K562 (cell line): ENCODE data around the gene PRRC2B.

Experiments used
- POLR2A ChIP-seq: fragments of 450-650 bp; conservative IDR thresholded peaks from 2 replicates; pipeline ENCODE4 v1.6.1; 2016
- SRSF1 ChIP-seq: fragments of 200-400 bp; formaldehyde crosslinking; IDR thresholded peaks from 2 replicates; pipeline ENCODE4 v1.6.1; 2017; ENCODE audit warnings: mild to moderate bottlenecking, low read depth, low read length, moderate library complexity
- YY1 ChIP-seq, 3 experiments: IDR thresholded peaks; 2 replicates each; pipeline ENCODE4 v1.6.1; 2011; ENCODE audit warnings: low read length in 2 of 3, mild to moderate bottlenecking in 2 of 3, moderate library complexity in 2 of 3, borderline replicate concordance in 1 of 3, control low read depth in 1 of 3, low read depth in 1 of 3; ENCODE audit not compliant: insufficient read depth in 3 of 3, insufficient replicate concordance in 2 of 3, control insufficient read depth in 1 of 3, insufficient read length in 1 of 3; ENCODE audit errors: extremely low read depth in 1 of 3
- ZNF830 ChIP-seq: fragments of 250-450 bp; sonication (Bioruptor Pico); IDR thresholded peaks from 2 replicates; pipeline ENCODE4 v1.5.0; 2021; ENCODE audit warnings: mild to moderate bottlenecking

- TF ChIP-seq YY1 (IDR thresholded peaks at IDR 0.05; ENCODE audit: borderline replicate concordance in 1 of 3, control insufficient read depth in 1 of 3, extremely low read depth in 1 of 3, insufficient read depth in 3 of 3, insufficient read length in 1 of 3, insufficient replicate concordance in 2 of 3, low read depth in 1 of 3, low read length in 2 of 3) (no peak), ZNF830 (no peak), POLR2A (no peak), SRSF1 (no peak)
These were observed 145.5 kb downstream of the PRRC2B start for GRCh38 chr9:131539223-131539923.
